GM19324 (cell line): ENCODE data around the gene ACY1.
A peak's percentile ranks its signal among the peaks of the same experiment; 100 is the strongest.
"Not testable (repeated sequence)": the region's sequence is repeated elsewhere in the genome, so short reads cannot be mapped to it uniquely, and the experiment has no call there.

Experiments
- ATAC-seq: cut with Tn5 transposase; IDR thresholded peaks from one replicate; pipeline ENCODE4 v1.9.1; 2021; ENCODE audit warnings: mild to moderate bottlenecking, moderate library complexity; ENCODE audit not compliant: unreplicated experiment, low FRiP score

ACY1 gene

GRCh38 chr3:51980253-51980652 lies 3.1 kb upstream of the ACY1 start:
- ATAC-seq, result no peak

- ATAC-seq, result peak; percentile 43
These were observed 940 bp upstream of the ACY1 start for GRCh38 chr3:51982352-51982837.

DNA sequence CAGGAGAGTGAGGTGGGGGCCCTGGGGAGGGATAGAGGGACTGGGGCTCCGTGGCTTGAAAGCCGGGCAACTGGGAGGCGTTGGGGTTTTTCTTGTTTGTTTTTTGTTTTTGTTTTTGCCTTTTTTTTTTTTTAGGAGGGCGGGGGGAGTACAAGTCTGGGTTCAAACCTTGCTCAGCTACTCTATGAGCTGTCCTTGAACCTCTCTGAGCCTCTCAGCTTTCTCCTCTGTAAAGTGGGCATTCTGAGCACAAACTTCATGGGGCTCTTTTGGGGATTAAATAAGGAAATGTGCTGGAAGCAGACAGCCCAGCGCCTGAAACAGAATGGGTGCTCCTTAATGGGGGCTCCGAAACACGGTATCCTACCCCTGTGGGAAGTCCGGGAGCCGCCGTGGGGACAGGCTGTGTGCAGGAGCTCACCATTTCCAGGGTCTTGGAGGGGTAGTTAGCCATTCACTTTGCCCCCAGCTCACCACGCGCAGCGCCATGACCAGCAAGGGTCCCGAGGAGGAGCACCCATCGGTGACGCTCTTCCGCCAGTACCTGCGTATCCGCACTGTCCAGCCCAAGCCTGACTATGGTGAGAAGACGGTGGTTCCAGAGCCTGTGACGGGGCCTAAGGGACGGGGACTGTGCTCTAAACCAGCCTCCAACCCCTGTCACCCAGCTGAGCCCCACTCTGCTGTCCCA lies 388 bp downstream of the ACY1 start:
- no peak for ATAC-seq

- ATAC-seq, result no peak
These were observed 923 bp downstream of the ACY1 start for GRCh38 chr3:51984269-51984647.

GRCh38 chr3:51985063-51985462 lies 1.7 kb downstream of the ACY1 start:
- no peak for ATAC-seq

GRCh38 chr3:51986010-51986947 lies 2.9 kb downstream of the ACY1 start:
- no peak for ATAC-seq

- no peak for ATAC-seq
These were observed 4.2 kb downstream of the ACY1 start for GRCh38 chr3:51987568-51987967.

- ATAC-seq, result no peak
These were observed 5.2 kb downstream of the ACY1 start for GRCh38 chr3:51988286-51989146.

- ATAC-seq, result not testable (repeated sequence)
These were observed 7.2 kb downstream of the ACY1 start for GRCh38 chr3:51990501-51990971.

DNA sequence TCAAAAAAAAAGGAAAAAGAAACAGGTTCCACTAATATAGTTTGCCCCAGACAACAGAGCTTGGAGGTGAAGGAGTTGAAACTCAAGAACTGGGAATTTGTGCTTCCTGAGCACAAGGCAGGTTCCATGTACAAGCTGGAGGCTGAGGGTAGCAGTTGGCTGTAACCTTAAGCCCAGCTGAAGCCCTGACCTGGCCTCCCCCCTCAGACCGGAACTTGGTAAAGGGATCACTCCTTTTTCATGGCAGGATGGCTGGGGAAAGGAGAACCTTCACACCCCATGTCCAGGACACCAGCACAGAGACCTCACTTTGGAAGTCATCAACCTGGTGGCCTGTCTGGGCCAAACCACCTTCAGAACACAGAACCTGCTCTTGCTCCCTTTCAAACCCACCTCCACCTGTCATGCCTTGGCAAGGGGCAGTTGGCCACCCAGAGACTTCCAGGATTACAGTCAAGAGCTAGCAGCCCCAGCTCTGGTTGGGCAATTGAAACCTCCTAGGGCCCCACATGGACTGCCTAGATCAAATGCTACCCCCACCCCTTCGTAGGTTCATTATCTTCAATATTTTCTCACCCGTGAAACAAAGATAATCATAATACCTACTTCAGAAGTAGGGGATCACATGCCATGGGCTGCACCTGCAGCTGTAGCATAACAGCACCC lies 8.8 kb downstream of the ACY1 start:
- ATAC-seq, result no peak

DNA sequence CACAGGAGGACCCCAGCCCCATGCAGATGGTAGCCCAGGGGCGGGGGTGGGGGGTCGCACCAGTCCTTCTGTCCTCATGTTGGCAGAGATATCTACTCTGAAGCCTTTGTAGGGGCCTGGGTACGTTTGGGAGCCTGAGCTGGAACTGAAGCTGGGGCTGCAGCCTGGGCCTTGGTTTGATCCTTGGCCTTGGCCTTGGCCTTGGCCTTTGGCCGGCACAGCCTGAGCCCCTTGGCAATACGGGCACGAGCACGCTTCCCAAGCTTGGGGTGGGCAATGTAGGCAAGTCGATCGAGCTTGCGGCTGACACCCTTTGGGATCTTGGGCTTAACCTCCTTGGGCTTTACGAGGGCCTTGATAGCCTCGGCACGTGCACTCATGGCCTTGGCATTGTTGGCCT lies 10.3 kb downstream of the ACY1 start:
- not testable (repeated sequence) for ATAC-seq

- ATAC-seq, result no peak
These were observed 11.2 kb downstream of the ACY1 start for GRCh38 chr3:51994530-51994929.

- ATAC-seq, result peak; percentile 87
These were observed 12.2 kb downstream of the ACY1 start, which contains the start of gene RPL29 for GRCh38 chr3:51995346-51996163. Gene RPL29, minus strand, starts transcription at chr3:51995895. Its CDS starts 434 bp downstream, at chr3:51995461.

DNA sequence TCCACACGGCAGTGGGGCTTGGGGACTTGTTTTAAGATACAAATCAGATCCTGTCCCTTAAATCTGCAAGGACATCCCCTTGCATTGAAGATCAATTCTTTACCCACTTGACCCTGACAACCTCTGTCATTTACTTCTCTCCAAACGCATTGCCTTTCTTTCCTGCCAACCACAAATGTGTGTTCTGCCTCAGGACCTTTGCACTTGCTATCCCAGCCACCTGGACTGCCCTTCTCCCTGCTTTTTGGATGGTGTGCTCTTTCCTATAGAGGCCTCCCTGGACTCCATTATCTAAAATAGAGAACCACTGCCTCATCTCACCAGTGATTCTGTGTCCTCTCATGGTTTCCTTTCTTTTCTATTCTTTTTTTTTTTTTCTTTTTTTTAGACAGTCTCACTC lies 13.8 kb downstream of the ACY1 start:
- ATAC-seq, result no peak

GRCh38 chr3:51997935-51998596 lies 14.7 kb downstream of the ACY1 start:
- ATAC-seq, result no peak

GRCh38 chr3:51998774-51999173 lies 15.4 kb downstream of the ACY1 start:
- ATAC-seq, result no peak

DNA sequence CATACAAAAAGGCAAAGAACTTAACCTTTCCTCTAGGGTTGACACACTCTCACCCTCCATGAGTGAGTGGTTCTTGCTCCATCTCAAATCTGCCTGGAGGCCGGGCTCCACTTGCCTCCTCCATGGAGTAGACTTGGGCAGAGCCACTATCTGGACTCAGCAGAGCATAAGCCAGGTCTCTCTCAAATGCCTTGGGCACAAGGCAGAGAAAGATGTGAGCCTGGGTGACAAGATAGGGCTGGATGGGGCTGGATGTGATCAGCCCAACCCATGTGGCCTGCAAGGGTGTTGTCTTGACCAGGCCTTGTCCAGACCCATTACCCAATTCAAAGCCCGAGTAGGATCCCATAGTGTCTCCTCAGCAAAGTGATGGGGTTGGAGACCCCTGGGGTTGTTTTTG lies 16.5 kb downstream of the ACY1 start:
- ATAC-seq, result no peak

DNA sequence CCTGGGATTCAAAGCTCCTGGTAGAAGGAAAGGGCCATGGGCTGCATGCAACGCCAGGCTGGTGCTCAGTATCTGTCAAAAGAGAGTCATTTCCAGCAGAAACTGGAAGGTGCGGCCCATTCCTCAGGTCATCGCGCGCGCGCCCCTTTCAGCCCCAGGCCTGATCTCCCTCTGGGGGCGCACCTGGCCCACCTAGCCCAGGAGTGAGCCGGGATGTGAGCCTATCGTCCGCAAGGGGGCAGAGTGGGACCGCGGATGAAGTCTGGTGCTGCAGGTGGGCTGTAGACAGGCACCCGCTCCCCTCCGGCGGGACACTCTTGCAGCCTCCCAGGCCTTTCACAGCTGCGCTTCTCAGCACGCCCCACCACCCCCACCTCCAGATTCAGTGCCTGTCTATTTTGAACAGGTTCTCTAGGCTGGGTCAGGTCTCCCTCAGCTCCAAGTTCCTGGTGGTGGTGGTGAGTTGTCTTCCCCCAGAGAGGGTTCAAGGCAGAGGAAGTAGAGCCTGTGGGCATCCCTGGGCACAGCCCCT lies 18.2 kb downstream of the ACY1 start:
- peak; percentile 64 for ATAC-seq
